HL-60/S4 treated with retinoic acid at 250 ng/mL for 4 days and 3 days (cell line): ENCODE measurements around the gene TMCC1.
"Not testable (repeated sequence)": the region's sequence is repeated elsewhere in the genome, so short reads cannot be mapped to it uniquely, and the experiment has no call there.

ENCODE experiments used
- in situ Hi-C: fragments of 300-500 bp; cut with MboI; formaldehyde crosslinking; loops from 2 replicates; pipeline ENCODE4 v1.7.0; 2022; ENCODE audit warnings: low sequenced_read_pairs

Gene TMCC1

GRCh38 chr3:129897026-129897425 lies 3.5 kb upstream of the TMCC1 start:
- in situ Hi-C loops: no loop called here

GRCh38 chr3:129892857-129893580 lies 492 bp downstream of the TMCC1 start:
- in situ Hi-C loops: no loop called here

- in situ Hi-C loops: no loop called here
Observed at GRCh38 chr3:129892486-129892856, 1.0 kb downstream of the TMCC1 start.

- in situ Hi-C loops: no loop called here
Observed at GRCh38 chr3:129890891-129891290, 2.6 kb downstream of the TMCC1 start.

GRCh38 chr3:129890125-129890524 lies 3.4 kb downstream of the TMCC1 start:
- in situ Hi-C loops: no loop called here

GRCh38 chr3:129888771-129889170 lies 4.7 kb downstream of the TMCC1 start:
- in situ Hi-C loops: no loop called here

- in situ Hi-C loops: no loop called here
Observed at GRCh38 chr3:129881261-129881660, 12.2 kb downstream of the TMCC1 start.

- in situ Hi-C loops: no loop called here
Observed at GRCh38 chr3:129878355-129878754, 15.2 kb downstream of the TMCC1 start.

GRCh38 chr3:129874479-129874878 lies 19.0 kb downstream of the TMCC1 start:
- in situ Hi-C loops: not testable (repeated sequence)

- in situ Hi-C loops: no loop called here
Observed at GRCh38 chr3:129868912-129869311, 24.6 kb downstream of the TMCC1 start.

- in situ Hi-C loops: no loop called here
Observed at GRCh38 chr3:129867506-129868124, 25.9 kb downstream of the TMCC1 start.

- in situ Hi-C loops: no loop called here
Observed at GRCh38 chr3:129865806-129866205, 27.7 kb downstream of the TMCC1 start.

GRCh38 chr3:129864519-129864918 lies 29.0 kb downstream of the TMCC1 start:
- in situ Hi-C loops: no loop called here

- in situ Hi-C loops: no loop called here
Observed at GRCh38 chr3:129859272-129859671, 34.2 kb downstream of the TMCC1 start.

- in situ Hi-C loops: no loop called here
Observed at GRCh38 chr3:129857899-129858298, 35.6 kb downstream of the TMCC1 start.

- in situ Hi-C loops: not testable (repeated sequence)
Observed at GRCh38 chr3:129856790-129857189, 36.7 kb downstream of the TMCC1 start.

- in situ Hi-C loops: no loop called here
Observed at GRCh38 chr3:129855832-129856419, 37.6 kb downstream of the TMCC1 start.

GRCh38 chr3:129855170-129855831 lies 38.2 kb downstream of the TMCC1 start:
- in situ Hi-C loops: no loop called here

GRCh38 chr3:129854460-129854859 lies 39.1 kb downstream of the TMCC1 start:
- in situ Hi-C loops: no loop called here

GRCh38 chr3:129845956-129846355 lies 47.6 kb downstream of the TMCC1 start:
- in situ Hi-C loops: loop anchor here (25.0 kb wide), 1 partner anchor 359 kb away; no protein-coding TSS in a partner anchor

- in situ Hi-C loops: loop anchor here (25.0 kb wide), 1 partner anchor 354 kb away; no protein-coding TSS in a partner anchor
Observed at GRCh38 chr3:129840707-129841360, 52.7 kb downstream of the TMCC1 start.
